GM19452 (cell line): ENCODE data around the gene TNIK.

Experiments used
- ATAC-seq: cut with Tn5 transposase; IDR thresholded peaks from one replicate; pipeline ENCODE4 v1.9.1; 2021; ENCODE audit not compliant: unreplicated experiment

Gene TNIK

DNA sequence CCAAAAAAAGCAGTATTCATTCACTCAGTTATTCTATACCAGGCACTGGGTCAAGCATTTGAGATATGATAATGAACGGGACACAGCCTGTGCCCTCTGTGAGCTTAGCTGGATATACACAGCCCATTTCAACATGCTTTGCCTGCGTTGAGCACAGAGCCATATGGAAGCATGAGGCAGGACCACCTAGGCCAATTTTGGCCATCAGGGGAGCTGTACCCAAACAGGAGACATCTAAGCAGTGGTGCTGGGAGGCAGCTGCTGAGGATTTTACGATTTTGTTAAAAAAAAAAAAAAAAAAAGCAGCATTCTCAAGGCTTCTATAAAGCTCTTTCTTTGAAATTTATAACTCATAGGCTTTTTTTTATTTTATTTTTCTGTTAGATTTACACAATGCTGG is 346.5 kb downstream of the TNIK start:
- no peak for ATAC-seq

DNA sequence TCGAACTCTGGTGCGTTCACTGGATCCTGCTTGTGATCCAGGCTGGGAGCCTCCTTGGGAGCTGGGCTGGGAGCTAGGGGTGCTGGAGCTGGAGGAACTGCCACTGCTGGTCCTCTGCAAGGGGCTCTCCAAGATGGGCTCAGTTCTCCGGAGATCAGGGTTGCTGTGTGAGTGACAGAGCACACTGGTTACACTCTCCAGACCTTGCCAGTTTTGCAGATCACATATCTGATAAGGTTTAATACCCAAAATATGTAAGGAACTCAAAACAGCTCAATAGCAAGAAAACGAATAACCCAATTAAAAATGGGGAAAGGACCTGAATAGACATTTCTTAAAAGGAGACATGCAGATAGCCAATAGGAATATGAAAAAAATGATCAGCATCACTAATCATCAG is 349.5 kb downstream of the TNIK start:
- ATAC-seq, result no peak

DNA sequence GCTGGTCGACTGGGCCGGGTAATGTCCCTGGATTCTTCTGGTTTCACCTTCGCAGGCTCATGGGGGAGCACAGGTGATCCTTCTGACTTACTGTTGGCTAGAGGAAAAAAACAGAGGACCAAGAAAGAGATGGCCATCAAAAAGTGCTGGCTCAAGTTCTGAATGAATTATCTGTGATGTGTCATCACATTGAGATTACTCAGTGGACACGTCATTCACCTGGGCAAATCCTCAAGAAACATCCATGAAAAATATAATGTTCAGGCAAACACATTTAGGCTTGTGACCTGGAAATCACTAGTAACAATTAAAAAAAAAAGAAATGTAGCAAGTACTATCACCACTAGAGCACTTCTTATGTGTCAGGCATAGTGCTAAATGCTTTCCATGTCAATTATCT is 352.1 kb downstream of the TNIK start:
- no peak for ATAC-seq

DNA sequence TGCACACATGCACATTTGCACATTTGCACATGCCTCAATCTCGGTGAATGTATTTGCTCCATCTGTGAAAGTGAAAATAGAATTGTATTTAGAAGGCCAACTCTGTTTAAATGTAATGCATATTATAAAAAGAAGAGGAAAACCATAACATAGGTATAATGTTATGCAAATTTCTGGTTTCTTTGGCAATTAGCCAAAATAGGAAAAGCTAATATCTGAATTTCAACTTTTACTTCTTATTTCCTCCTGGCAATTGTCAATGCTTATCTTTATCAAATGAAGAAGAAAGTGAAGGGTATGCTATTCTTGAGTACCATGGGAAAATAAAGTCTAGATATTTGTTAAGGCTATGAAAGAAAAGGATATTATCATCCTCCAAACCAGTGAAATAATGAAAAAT is 357.0 kb downstream of the TNIK start:
- ATAC-seq, result no peak

DNA sequence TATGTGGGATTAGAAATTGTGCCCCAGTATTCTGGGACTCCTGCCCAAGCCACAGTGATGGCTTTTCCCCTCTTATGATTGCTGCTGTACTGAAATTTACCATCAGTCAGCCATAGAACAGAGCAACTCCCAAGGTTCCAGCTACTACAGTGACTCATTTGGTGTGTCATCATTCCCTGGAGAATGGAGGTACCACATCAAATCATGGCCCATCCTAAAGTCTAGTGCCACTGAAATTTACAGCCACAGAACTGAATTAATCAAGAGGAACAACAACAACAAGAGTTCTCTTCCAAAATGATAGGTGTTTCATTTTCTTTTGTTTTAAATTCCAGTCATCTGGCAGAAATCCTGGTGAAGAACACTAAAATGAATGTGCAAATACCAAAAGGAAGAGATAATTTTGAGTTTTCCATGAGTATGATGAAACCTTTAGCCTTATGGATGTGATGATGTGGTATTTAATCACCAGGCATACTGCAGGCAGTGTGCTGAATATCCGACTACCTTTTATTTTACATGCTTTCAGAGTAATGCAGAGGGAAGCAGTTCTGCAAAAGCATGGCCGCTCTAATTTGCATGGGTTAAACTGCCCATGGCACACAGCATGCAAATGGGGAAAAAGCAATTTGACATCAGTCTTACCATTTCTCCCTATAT is 358.1 kb downstream of the TNIK start:
- no peak for ATAC-seq

DNA sequence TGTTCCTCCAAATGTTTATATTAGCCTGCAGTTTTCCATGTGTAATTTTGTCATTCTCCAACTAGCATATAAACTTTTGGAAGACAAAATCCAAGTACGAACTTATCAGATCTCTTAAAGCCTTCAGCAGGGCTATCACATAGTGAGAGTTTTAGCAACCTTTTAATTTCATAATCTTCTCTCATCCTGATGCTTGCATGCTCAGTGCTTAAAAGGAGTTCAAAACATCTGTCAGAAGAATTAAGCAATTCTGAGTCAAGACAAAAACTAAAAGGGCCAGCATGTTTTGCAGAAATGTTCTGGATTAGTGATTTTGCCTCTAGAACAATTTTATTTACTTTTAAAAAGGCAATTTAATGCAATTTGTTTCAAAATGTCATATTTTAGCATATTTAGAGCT is 360.3 kb downstream of the TNIK start:
- ATAC-seq, result no peak

DNA sequence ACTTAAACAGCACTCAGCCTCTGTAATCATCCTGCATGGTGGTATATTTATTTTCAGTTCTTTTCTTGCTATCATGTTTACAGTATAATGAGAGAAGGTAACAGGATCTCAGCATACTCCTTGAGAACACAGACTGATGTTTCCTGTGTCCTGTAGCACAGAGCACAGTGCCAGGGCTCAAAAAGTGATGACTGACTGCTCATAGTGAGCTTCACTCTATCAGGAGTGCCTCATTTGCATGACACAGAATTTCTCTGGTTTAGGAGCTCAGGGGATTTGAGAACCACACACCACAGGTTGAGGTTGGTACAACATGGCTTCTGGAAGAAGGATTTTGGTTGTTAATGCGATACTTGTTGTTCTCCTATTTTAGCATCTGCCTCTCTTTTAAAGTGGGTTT is 365.1 kb downstream of the TNIK start:
- ATAC-seq, result peak; percentile 99

DNA sequence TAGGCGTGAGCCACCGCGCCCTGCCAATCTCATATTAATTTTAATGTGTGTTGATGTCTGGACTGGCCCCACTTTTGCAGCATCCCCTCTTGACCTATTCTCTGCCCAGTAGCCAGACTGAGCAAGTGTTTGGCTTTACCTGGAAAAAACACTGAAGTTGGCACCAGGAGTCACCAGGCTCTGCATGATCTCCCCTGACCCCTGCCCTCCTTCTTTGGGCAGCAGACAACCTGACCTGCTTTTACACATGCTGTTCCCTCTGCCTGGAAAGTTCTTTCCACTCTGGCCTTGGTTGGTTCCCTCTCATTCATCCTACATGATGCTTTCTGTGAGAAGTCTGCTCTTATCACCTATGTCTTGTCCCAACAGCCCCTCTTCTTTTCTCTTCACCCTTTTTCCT is 365.8 kb downstream of the TNIK start:
- ATAC-seq, result no peak

DNA sequence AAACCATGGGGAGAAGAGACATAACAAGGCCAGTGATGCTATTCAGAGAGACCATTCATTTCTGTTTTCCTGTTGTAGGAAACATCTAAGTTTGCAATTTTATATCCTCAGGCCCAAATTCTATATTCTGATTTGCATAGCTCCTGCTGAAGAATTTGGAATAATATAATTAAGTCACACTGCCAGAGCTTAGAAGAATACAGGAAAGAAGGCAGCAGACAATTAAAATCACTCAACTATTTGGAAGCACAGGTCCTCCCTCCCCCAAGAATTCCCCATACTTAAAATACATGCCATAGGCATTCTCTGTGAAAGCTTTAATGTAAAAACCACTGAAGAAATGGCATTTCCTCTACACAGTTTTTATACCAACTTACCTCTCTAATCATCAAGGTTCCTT is 366.7 kb downstream of the TNIK start:
- ATAC-seq, result no peak

DNA sequence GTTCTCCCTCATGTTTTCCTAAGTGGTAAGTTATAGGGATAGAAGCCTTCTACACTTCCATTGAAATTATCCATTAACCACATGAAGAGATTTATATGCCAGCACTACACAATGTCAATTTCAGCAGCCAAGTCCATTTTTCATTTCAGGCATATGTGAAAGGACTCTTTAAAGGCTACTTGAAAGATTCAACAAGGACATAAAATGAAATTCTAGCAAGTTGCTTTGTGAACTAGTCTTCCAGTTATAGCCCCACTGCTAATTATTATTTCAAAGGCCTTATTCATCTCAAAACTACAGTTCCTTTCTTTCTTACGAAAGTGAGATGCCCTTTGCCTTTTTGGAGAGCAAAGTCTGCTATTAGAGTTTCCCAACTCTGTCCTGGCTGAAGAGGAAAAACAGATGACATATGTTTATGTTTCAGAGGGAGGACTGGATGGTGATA is 367.7 kb downstream of the TNIK start:
- no peak for ATAC-seq

DNA sequence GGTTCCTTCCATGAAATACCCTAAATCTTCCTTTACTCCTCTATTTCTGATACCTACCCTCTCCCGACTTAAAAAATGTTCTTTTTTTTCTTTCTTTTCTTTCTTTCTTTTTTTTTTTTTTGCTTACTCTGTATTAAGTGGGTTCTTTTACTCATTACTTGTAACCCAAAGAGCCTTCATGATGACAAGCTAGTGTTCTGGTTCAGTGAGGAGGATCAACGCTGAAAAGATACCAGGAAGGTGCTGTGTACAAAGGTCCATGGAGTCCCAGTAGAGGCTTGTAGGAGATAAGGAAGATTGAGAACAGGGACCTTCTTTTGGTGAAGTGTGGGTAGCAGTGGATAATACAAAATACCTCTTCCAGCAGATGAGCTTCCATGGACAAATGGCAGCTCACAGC is 369.9 kb downstream of the TNIK start:
- no peak for ATAC-seq

DNA sequence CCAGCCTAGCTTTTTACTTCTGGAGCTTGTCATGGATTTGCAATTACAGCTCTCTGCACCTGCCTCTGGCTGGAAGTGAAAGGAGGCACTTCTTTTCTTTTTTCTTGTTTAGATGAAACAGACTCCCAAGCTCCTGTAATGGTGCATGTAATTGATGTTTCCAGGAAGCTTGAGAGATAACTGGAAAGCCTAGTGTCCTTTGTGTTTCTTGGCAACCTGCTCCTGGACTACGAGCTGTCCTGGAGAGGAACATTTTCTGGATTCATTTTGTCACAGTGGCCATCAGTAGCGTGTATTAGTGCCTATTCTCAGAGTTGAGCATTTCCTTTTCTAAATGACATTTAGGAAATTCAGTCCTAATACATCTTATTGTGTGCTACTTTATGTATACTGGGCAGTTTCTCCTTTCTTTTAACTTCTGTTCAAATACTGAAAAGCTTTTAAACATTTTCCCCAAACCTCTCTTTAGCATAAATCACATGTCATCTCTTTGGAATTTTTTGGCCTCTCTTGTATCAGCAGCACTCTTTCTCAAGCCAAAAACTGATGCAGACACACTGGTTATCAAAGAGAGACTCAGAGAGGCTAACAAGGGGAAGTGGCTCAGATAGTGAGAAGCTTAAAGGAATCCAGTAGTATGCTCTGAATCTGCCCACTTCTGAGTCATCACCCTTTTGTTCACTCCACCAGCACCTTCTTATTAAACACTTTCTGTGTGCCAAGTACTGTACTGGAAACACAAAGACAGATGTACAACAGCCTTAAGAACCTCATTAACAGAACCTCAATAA is 371.0 kb downstream of the TNIK start:
- ATAC-seq, result no peak

DNA sequence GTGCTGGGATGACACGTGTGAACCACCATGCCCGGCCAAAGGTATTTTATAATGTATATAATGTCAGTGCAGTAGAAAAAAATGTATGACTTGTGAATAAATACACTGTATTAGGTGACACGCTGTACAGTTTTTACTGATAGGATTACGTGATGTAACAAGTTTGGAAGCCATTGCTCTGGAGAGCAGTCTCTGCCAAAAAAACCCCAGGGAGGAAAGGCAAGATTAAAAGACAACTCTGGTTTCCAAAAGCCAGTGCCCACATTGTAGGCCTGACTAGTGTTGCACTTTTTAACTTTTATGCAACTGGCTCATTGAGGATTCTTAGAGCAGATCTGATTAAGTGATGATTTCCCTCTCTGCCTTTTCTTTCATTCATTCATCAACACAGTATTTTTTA is 371.7 kb downstream of the TNIK start:
- ATAC-seq, result no peak

DNA sequence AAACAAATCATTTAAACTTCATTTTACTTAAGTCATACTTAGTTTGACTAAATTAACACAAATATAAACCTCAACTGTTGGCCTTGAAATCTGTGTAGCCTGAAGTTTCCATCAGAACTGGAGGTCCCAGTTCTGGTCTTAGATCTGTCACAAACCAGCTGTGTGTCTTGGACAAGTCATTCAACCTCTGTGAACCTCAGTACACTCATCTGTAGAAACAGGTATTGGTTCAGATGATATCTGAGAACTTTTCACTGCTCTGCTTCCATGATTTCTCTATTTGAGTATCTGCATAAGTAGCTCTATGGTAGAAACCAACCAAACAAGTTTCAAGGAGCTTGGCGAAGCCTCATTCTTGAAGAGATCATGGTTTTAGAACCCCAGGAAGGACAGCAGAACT is 373.3 kb downstream of the TNIK start:
- ATAC-seq, result no peak

DNA sequence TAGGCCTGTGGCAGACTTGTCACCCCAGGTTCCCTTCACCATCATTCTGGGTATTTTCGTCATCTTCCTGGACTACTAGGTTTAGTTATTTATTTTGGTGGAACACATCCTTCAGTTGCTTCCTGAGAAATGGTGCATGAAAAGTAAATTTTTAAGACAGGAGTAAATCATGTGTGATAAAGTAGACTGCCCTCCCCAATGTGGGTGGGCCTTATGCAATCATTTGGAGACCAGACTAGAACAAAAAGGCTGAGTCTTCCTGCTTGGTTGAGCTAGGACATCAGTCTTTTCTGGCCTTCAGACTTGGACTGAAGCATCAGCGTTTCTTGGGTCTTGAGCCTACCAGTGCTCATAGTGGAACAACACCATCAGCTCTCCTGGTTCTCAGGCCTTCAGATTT is 382.9 kb downstream of the TNIK start:
- ATAC-seq, result no peak

DNA sequence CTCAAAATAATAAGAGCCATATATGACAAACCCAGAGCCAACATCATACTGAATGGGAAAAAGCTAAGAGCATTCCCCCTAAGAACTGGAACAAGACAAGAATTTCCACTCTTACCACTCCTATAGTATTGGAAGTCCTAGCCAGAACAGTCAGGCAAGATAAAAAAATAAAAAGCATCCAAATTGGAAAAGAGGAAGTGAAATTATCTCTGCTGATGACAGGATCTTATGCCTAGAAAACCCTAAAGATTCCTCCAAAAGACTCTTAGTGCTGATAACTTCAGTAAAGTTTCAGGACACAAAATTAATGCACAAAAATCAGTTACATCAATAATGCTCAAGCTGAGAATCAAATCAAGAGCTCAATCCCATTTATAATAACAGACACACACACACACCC is 387.8 kb downstream of the TNIK start:
- ATAC-seq, result no peak

DNA sequence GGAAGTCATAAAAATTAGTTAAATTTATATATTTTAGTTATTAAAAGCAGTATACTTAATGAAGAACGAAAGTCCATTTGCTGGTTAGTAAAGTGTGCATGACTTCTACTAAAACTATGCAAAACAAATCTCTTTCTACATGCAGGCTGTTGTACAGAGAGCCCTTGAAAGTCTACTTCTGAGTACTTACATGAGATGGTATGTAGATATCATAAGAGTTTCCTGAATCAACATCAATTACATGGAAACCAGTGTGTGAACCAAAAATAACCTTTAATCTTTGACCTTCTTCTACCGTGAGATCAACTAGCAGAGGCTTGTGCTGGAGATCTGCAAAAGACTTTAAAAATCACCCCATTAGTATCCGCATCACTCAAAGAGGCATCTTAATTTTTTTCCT is 391.5 kb downstream of the TNIK start:
- no peak for ATAC-seq

DNA sequence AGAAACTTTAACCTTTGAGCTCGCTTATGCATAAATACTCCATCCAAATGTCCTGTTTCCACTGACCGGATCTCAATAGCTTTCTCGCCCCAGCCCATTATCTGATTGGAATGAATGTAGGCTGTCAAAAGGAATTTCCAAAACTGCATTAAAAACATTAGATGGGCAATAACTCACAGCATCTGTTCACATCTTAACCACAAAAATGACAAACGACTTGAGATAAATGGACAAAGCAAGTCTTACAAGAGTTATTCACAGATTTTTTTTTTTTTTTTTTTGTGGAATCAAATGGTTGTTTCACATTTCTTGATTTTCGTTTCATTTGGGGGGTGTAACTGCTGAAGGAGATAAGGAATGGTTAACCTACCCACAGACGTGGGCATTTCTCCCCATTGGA is 394.0 kb downstream of the TNIK start:
- no peak for ATAC-seq

DNA sequence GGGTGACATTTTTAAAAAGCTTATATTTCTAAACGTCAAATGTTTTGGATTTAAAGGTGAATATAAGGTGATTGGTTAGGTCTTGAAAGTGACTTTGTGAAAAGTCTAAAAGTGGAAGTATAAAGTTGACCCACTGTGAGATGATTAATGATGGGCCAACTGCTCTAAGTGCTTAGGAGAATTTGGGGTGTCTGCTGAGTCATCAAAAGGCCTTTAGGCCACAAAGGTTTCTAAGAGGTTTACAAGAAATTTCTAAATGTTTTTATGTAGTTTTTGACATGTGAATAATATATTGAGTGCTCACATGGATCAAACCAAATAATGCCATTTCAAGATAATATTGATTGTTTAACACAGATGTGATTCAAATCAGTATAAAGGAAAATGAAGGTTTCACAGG is 394.5 kb downstream of the TNIK start:
- no peak for ATAC-seq

DNA sequence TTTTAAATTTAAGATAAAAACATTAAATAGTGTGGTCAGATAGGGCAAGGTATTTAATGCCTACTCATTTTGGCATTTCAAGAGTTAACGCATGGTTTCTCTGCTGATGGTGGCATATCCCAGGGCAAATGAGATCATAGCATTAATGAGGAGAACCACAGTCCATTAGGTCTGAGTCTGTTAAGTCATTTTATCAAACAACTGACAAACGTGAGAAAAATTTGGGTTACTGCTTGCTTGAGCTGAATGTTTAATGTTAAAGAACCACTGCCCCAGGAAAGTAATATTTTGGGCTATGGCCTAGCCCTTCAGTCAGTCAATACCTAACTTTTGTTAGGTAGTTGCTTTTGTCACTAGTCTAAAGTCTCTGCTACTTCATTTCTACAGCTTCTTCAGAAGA is 395.7 kb downstream of the TNIK start:
- ATAC-seq, result no peak

DNA sequence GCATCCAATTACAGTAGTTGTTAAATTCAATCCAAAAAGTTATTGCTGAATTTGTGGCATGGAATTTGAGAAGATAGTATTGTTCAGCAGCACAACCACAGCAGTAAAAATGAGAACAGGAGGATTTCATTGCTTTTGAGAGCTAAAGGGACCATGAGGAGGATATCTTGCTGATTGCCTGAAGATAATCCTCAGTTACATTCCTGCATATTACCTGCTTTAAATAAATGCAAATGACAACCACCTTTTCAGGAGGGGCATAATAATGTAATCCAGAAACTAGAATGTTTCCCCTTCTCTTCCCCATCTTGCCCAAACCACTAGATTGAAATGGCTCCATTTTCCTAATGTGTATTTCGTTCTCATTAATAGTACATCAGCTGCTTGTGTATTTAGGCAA is 398.5 kb downstream of the TNIK start:
- no peak for ATAC-seq

DNA sequence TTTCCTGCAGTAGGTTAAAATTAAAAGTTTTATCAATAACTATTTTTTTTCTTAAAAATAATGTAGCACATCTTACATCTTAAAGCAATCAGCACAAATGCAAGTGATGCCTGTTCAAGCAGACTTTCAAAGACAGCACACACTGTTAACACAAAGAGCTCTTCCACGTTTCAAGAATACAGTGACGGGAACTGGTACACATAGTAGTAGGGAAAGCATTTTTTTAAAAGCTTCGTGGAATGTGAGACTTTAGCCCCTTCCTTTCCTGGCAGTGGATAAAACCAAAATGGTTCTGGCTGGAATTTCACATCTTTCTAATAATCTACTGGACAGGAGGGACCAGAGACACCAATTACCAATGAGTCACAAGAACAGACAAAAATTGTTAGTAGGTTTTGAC is 400.2 kb downstream of the TNIK start:
- no peak for ATAC-seq
